NCI-H524 (cell line): ENCODE results near the gene FBLIM1.

Experiments used
- DNase-seq, 2 experiments: peaks; one replicate each; lab custom pipeline; 2025; lab: John Stamatoyannopoulos, UW

Gene FBLIM1, protein sequence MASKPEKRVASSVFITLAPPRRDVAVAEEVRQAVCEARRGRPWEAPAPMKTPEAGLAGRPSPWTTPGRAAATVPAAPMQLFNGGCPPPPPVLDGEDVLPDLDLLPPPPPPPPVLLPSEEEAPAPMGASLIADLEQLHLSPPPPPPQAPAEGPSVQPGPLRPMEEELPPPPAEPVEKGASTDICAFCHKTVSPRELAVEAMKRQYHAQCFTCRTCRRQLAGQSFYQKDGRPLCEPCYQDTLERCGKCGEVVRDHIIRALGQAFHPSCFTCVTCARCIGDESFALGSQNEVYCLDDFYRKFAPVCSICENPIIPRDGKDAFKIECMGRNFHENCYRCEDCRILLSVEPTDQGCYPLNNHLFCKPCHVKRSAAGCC

DNA sequence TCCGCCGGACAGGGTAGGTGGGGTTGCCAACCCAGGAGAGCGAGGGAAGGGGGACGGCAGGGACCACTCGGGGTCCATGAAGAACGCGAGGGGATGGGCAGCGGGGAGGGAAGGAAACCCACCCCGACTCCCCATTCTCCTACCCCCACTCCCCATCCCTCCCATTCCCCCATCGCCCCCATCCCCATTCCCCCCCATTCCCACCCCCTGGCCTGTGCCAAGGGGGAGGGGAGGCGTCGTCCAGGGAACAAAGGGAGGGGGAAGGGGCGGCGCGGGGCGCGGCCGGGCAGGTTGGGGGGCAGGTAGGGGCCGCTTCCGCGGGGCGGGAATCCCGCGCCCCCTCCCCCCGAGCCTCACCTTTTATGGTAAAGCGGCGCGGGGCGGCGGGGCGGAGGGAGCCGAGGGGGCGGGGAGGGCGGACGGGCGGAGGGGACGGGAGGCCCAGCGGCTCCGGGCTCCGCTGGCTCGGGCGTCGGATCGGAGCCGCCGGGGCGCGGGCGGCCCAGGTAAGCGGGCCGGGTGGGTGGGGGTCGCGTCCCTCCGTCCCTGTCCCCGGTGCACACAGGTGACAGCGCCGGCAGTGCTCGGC is at the start of gene FBLIM1:
FBLIM1 (plus strand) TSS at position 453 of the 589 bp plus-strand sequence. CDS start 6,189 bp downstream, outside the sequence.
- no peak for DNase-seq

DNA sequence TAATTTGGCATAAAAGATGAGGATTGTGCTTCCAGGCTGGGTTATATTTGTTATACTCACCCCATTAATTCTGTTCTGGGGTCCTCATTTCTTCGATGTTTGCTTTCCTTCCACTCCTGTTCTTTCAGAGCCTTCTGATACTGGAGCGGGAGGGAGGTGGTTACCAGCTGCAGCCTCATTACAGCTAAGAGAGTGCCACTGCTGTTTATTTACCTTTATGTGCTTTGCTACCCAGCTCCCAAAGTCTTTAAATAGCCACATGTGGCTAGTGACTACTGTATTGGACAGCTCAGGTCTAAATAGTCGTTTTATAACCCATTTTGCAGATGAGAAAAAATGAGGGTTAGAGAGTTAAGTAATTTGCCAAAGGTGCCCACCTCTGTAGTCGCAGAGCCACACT is 49.4 kb upstream of the FBLIM1 start:
- no peak for DNase-seq

DNA sequence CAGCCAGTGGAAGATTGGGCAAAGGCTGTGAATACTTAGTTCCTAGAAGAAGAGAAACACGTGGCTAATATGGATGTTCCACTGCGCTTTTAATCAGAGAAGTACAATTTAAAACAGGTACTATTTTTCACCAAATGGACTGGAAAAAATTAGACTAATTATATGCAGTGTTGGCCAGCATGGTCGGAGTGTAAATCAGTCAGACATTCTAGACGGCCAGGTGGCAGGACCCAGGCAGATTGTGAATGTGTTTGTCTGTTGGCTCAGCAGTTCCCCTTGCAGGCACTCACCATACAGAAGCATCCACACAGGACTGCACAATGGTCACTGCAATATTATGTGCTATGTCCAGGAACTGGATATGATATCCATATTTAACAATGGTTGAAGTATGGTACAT is 46.4 kb upstream of the FBLIM1 start:
- DNase-seq = no peak

DNA sequence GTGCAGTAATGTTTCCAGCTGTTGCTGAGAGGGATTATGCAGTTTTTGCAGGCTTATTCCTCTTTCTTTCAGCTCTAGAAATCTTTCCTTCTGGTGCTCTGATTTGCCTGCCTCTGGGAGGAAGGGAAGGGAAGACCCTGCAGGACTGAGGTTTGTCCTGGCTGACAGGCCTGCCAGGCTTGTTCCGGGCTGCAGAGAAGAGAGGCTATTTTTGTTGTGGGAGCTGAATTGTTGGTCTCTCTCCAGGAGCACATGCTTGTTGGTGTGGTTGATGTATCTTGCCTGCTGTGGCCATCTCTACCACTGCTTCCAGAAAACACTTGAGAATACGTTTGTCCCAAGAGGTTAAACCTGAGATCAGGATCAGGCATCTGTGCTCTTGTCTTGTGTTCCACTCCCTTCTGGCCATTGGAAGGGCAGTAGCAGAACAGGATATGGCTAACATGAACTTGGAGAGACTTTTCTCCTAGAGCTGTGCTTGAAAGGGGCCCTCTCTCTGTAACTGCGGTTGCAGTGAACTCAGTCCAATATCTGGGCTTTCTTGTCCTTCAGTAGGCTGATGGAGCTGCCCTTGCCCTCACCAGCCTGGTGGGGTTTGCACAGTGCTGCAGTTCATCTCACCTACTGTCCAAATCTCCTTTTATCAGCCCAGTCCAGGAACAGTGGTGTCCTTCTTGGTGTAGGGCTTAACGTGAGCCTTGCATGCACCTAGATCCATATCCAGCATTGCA is 44.0 kb upstream of the FBLIM1 start:
- peak; percentile 59 to 74 for DNase-seq

DNA sequence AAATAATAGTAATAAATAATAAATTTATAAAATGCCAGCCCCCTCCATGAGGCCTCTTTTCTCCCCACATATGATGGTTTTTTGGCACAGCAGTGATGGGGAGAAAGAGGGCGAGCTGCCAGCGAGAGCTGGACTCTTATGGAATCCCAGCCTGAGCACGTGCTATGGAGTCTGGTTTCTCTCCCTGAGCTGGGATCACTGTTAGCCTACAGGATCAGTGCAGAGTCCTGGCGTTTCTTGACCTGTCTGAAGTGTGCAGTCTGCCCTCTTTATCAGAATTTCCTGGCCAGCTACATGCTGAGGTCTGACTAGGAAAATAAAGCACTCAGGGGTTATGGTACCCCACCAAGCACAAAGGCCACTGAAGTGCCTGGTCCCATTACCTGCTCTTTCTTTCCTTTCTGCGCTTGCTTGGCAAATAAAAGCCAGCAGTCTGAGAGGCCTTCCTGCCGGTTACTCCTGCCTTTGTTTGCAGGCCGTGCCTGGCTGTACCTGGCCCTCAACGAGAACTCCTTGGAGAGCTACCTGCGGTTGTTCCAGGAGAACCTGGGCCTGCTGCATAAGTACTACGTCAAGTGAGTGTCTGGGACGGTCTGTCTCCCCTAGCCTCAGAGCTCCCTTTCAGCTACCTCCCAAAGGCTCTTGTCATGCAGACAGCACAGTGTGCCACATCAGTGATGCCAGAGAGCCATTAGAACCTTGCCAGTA is 41.0 kb upstream of the FBLIM1 start:
- DNase-seq = no peak

DNA sequence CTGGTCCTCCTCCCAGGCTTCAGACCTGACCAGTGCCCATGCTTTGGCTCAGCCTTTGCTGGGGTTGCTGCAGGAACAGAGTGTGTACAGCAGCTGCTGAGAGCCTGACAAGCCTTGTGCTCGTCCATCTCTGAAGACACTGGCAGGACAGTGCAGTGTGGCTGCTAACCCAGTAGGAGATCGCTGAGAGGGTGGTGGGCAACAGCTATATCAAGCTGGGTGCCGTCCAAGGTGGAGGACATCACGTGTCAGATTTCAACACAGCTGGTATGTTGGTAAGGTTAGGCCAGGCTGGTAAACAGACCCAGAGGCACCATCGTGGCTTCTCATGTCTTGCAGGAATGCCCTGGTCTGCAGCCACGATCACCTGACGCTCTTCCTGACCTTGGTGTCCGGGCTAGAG is 40.4 kb upstream of the FBLIM1 start:
- no peak for DNase-seq

DNA sequence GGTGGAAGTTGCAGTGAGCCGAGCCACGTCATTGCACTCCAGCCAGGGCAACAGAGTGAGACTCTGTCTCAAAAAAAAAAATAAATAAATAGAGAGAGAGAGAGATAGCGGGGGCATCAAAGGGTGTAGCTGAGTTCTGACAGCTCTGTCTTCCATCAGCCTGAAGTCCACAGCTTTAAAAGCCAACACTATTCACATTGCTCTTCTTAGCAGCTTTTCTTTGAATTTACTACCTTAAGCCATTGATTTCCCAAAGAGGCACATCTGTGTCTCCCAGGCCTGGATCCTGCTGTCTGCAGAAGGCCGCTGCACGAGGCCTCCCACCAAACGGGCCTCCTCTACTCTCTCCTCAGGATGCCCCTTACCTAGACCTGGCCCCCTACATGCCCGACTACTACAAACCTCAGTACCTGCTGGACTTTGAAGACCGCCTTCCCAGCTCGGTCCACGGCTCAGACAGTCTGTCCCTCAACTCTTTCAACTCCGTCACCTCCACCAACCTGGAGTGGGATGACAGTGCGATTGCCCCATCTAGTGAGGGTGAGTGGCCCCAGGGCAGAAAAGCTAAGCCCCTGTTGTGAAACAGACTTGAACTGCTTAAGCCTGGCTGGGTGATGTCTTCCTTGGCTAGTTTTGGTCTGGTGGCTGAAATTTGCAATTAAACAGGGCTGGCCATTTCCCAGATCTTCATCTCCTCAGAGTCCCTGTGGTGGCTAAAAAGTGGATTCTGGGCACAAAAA is 39.0 kb upstream of the FBLIM1 start:
- DNase-seq = no peak

DNA sequence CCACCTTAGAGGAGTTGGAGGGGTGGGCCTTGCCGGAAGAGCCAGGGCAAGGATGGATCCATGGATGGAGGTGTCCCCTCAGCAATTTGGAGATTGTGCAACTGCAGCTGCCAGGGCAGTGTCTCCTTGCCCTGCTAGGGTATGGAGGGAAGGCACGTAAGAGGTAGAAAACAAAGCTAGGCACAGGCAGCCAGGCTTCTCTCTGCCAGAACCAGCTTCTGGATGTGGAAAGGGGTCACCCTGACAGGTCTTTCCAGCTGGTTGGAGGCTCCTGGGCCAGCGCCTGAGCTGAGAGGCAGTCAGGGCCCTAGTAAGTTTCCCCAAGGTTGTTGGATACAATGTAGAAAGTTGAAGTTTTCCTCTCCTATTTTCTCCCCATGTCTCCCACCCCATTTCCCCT is 37.7 kb upstream of the FBLIM1 start:
- no peak for DNase-seq

DNA sequence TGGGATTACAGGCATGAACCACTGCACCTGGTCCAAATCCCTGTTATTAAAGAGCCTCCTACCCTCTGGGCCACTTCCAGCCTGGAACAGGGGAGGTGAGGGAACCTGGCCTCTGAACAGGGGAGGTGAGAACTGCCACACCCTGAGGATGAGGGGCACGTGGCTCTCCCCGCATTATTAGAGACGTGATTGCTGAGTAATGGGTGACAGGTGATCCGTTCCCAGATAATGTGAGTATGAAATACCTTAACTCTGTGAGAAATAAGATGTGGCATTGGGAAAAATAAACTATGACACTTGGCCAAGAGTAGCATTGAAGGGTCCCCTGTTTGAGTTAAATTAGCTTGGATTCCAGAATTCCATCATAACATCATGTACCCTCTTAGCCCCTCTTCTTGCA is 36.2 kb upstream of the FBLIM1 start:
- DNase-seq = no peak

DNA sequence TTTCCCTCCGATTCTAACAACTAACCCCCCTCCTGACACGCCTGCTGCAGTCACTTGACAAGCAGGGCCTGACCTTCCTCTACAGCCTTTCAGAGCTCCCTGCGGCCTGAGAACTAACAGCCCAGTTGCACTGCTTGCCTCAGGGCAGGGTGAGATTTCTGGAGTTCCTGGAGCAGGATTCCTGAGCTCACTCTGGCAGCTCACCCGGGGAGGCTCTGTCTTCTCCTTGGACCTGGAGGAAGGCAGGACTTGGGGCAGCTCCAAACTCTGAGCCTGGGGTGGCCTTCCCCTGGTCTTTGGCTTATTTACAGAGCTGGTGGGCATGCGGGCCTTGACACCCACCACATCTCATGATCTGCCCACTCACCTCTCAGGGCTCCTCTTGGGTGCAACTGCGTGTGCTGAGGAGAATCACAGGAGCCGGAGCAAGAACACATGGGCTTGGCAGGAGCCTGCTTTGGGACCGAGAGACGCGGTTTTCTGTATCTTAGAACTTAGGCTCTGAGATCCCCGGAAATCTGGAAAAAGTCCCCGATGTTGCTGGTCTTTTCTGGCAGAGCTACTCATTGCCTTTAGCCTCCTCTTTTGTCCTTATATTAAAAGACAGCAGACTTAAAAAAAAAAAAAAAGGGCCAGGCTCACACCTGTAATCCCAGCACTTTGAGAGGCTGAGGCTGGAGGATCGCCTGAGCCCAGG is 35.6 kb upstream of the FBLIM1 start:
- DNase-seq = no peak

DNA sequence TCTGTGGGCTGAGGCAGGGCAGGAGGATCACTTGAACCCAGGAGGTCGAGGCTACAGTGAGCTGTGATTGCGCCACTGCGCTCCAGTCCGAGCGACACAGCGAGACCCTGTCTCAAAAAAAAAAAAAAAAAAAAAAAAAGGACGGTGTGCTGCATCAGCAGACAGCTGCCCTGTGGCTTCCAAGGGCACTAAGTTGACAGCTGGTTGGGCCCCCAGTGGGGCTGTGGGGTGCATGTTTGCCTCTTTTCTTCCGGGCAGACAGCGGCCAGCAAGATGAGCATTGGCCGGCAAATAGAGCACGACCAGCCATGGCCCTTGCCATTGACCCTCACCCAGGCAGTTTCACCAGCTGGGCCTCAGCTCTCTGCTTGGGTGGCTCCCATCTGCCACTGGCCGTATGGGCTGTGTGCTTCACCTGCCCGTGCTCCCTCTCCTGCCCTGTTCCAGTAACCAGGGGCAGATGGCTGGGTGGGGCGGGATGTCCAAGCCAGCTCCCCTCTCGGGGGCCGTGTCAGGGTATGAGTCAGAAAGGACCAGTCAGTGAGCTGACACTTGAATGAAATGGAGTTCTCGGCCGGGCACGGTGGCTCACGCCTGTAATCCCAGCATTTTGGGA is 34.9 kb upstream of the FBLIM1 start:
- peak; percentile 85 to 95 for DNase-seq

DNA sequence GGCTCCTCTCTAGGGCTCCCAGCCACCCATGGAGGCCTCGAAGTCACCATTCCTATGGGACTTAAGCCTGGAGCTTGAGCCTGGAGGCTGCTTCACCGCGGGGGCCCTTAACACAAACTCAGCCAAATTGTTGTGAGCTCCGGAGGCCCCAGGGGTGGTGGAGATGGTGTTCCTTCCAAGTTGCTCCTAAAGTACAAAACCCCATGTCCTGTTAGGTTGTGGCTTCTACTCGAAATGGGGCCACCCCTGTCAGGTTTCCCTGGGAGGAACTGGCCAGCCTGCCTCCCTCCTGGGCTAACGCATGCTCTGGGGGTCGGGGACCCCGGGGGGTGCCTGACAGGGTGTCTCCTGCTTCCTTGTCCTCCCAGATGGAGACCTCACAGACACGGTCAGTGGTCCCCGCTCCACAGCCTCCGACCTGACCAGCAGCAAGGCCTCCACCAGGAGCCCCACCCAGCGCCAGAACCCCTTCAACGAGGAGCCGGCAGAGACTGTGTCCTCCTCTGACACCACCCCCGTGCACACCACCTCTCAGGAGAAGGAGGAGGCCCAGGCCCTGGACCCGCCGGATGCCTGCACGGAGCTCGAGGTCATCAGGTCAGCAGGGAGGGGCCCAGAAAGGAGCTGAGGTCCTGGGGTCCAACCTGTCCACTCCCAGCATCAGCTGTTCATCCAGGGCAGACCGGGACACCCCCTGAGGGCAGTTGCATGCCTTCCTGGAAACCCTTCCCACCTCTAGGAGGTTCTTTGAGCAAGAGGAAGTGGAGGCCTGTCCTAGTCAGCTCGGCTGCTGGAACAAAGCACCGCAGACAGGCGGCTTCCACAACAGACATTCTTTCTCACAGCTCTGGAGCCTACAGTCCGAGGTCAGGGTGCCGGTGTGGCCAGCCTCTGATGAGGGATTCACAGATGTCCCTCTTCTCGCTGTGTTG is 33.4 kb upstream of the FBLIM1 start:
- no peak for DNase-seq

DNA sequence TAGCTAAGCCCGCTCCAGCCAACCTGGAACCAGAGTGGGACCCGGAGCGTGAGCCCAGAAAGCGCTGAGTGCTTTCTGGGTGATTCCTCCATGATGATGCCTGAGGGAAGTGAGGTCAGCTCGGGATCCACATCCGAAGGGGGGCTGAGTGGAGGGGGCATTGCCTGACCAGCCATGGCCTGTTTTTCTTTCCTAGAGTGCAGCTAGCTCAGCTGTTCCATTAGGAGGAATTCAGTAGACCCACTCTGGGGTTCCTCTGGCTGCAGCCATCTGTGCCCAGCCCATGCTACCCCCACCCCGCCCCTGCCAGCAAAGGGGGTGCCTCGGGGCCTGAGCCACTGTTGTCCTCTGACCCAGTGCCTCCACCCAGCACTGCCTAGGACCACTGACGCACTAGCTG is 32.1 kb upstream of the FBLIM1 start:
- no peak for DNase-seq

DNA sequence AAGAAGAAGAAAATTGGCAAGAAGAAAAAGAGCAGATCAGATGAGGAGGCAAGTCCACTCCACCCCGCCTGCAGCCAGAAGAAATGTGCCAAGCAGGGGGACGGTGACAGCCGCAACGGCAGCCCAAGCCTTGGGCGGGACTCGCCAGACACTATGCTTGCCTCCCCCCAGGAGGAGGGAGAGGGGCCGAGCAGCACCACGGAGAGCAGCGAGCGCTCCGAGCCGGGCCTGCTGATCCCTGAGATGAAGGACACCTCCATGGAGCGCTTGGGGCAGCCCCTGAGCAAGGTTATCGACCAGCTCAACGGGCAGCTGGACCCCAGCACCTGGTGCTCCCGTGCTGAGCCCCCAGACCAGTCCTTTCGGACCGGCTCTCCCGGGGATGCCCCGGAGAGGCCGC is 31.6 kb upstream of the FBLIM1 start:
- DNase-seq = no peak

DNA sequence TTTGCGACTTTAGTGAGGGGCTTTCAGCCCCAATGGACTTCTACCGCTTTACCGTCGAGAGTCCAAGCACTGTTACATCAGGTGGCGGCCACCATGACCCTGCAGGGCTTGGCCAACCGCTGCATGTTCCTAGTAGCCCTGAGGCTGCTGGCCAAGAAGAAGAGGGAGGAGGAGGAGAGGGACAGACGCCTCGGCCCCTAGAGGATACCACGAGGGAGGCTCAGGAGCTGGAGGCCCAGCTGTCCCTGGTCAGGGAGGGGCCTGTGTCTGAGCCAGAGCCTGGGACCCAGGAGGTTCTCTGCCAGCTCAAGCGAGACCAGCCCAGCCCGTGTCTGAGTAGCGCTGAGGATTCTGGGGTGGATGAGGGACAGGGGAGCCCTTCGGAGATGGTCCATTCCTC is 31.2 kb upstream of the FBLIM1 start:
- peak; percentile 40 to 78 for DNase-seq

DNA sequence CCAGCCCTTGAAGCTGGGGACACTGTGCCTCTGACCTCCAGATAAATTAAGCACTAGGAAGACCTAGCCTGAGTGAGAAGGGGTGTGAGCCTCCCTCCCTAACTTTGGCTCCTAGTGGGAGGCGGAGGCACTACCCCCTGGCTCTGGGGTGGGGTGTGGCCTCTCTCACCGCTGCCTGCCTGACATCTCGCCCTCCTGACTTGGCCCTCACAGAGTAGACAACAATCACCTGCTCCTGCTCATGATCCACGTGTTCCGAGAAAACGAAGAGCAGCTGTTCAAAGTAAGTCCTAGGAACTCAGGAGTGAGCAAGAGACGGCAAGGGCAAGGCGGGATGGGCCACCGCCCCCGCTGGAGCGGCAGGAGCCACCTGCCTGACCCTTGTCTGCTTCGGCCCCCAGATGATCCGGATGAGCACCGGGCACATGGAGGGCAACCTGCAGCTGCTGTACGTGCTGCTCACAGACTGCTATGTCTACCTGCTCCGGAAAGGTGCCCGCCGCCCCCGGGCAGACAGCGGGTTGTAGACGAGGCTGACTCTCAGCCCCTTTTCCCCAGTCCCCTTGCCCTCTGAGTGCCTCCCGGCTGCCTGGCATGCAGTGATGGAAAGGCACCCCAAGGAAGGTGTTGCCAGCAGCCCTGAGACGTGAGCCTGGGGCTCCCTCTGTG is 30.6 kb upstream of the FBLIM1 start:
- no peak for DNase-seq

DNA sequence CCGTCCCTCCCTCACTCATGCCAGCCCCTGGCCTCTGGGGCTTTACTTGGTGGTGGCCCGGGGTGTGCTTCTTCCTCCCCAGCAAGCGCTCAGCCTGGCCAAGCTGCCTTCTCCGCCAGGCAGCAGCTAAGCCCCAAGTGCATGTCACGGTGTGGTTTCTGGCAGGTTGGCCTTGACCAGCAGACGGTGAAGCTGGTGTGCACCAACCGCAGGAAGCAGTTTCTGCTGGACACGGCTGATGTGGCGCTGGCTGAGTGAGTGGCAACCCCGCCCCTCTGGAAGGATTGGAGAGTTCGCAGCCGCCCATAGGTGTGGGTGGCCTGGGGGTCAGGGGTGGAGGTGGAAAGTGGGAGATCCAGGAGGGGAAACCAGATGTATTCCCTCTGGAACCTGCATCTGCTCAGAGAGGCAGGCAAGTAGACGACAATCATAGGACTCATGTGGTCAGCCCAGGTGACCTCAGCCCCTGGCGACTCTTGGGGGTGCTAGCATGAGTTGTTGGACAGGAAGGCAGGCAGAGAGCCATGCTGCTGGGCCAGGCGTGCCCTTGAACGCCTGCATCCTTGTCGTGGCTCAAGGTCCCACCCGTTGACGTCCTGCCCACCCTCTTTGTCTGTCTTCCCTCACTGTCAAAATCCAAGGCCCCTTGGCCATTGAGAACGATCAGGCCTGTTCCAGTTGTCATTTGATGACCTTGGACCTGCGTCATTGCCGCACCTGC is 29.5 kb upstream of the FBLIM1 start:
- no peak for DNase-seq

DNA sequence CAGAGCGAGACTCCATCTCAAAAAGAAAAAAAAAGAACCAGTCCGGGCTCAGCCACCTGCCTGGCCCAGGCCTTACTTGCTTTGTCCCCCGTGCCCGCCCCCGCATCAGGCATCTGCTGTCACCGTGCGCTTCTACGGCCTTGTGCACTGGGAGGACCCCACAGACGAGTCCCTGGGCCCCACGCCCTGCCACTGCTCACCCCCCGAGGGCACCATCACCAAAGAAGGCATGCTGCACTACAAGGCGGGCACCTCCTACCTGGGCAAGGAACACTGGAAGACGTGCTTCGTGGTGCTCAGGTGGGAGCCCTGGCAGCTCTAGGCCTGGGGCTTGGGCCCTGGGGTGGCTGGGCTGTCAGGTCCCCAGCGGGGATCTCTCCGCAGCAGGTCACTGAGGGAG is 28.2 kb upstream of the FBLIM1 start:
- DNase-seq = no peak
